GM12878 (cell line): ENCODE measurements around the gene TLL2. TPM values are rescaled to one million over a fixed set of nuclear protein-coding genes. Genes with fewer than 3 reads are reported as not detected.

Source experiments
- ATAC-seq: fragments of 200-7000 bp; cut with Tn5 transposase; 3 replicates; pipeline ENCODE4 v1.9.1; 2020; ENCODE audit warnings: mild to moderate bottlenecking, moderate library complexity
- BruUV-seq: library from RNA; stranded (reverse); fragments of 400-500 nt; replicated peaks from 2 replicates; lab custom pipeline; 2021; lab: Mats Ljungman, UMichigan
- CTCF ChIA-PET: fragments of 300-600 bp; sonication (Branson Sonifier 250); formaldehyde crosslinking; extraction: SDS; loops from one replicate; lab custom pipeline; 2021; ENCODE audit warnings: inconsistent platforms; lab: Yijun Ruan, JAX
- POLR2A ChIA-PET: fragments of 350-600 bp; formaldehyde crosslinking; extraction: SDS; loops from one replicate; lab custom pipeline; 2021; ENCODE audit warnings: inconsistent platforms; lab: Charles Lee
- RAD21 ChIA-PET: fragments of 300-600 bp; sonication (Branson Sonifier 250); formaldehyde crosslinking; loops from one replicate; lab custom pipeline; 2023; ENCODE audit warnings: antibody characterized with exemption; ENCODE audit not compliant: unreplicated experiment; lab: Charles Lee
- SMC1A ChIA-PET: fragments of 300-600 bp; sonication (Branson Sonifier 250); formaldehyde crosslinking; loops from one replicate; lab custom pipeline; 2023; ENCODE audit not compliant: unreplicated experiment, uncharacterized antibody; lab: Charles Lee
- DNase-seq: peaks from one replicate; pipeline ENCODE4 v3.0.0-alpha.2; 2011; ENCODE audit warnings: low read depth, low spot score
- FAIRE-seq: peaks from 3 replicates; lab custom pipeline; 2011; peaks lifted over from hg19 to GRCh38; lab: Jason Lieb, UNC
- H2AFZ ChIP-seq: 2 replicates; pipeline ENCODE4 v1.6.0; 2011; ENCODE audit warnings: low read depth, low read length, control low read depth; ENCODE audit not compliant: control insufficient read depth
- H3K27ac ChIP-seq: 2 replicates; pipeline ENCODE4 v1.5.1; 2011; ENCODE audit warnings: control low read depth; ENCODE audit not compliant: control insufficient read depth, insufficient read depth
- H3K27me3 ChIP-seq, 2 experiments: replicated peaks in 1 of 2; 2 replicates each; pipeline versions ENCODE4 v1.6.0 to v1.6.1; 2011; ENCODE audit warnings: low read length in 1 of 2; ENCODE audit not compliant: control insufficient read depth in 2 of 2, insufficient read depth in 2 of 2
- H3K36me3 ChIP-seq, 2 experiments: 2 replicates each; pipeline ENCODE4 v1.5.1; 2011; ENCODE audit warnings: low read length in 1 of 2; ENCODE audit not compliant: control insufficient read depth in 2 of 2, insufficient read depth in 2 of 2
- H3K4me1 ChIP-seq: 2 replicates; pipeline ENCODE4 v1.6.1; 2011; ENCODE audit warnings: mild to moderate bottlenecking, low read length, moderate library complexity, mixed read lengths; ENCODE audit not compliant: control insufficient read depth, insufficient read depth
- H3K4me2 ChIP-seq: 2 replicates; pipeline ENCODE4 v1.6.0; 2011; ENCODE audit warnings: control low read depth; ENCODE audit not compliant: control insufficient read depth, insufficient read depth
- H3K4me3 ChIP-seq: fragments of 200-600 bp; sonication (generic); 2 replicates; pipeline ENCODE4 v1.5.1; 2016
- H3K79me2 ChIP-seq: 2 replicates; pipeline ENCODE4 v1.6.0; 2011; ENCODE audit warnings: low read length; ENCODE audit not compliant: control insufficient read depth, insufficient read depth
- H3K9ac ChIP-seq: 2 replicates; pipeline ENCODE4 v1.8.0; 2011; ENCODE audit warnings: low read length, control low read depth, mixed read lengths; ENCODE audit not compliant: control insufficient read depth, insufficient read depth
- H3K9me3 ChIP-seq: replicated peaks from 3 replicates; pipeline ENCODE4 v1.5.1; 2011; ENCODE audit warnings: mild to moderate bottlenecking, low read length; ENCODE audit not compliant: control insufficient read depth, insufficient read depth
- H4K20me1 ChIP-seq: 2 replicates; pipeline ENCODE4 v1.6.0; 2011; ENCODE audit not compliant: control insufficient read depth, insufficient read depth
- ATF7 ChIP-seq: fragments of 450-650 bp; IDR thresholded peaks from 2 replicates; pipeline ENCODE4 v1.6.1; 2016; ENCODE audit warnings: low read depth, mild to moderate bottlenecking
- BHLHE40 ChIP-seq, 2 experiments: fragments of 450-650 bp in 1 of 2; IDR thresholded peaks; 2 replicates each; pipeline ENCODE4 v1.6.1; 2011 to 2017; ENCODE audit warnings: low read depth in 2 of 2, borderline replicate concordance in 1 of 2, improper control_type of control experiment in 1 of 2, low read length in 1 of 2, mild to moderate bottlenecking in 1 of 2
- FOXK2 ChIP-seq: fragments of 450-650 bp; IDR thresholded peaks from 2 replicates; pipeline ENCODE4 v1.6.1; 2017; ENCODE audit warnings: mild to moderate bottlenecking, moderate library complexity
- MTA2 ChIP-seq: fragments of 450-650 bp; IDR thresholded peaks from 2 replicates; pipeline ENCODE4 v1.6.1; 2016; ENCODE audit warnings: low read depth, mild to moderate bottlenecking, moderate library complexity
- RUNX3 ChIP-seq: IDR thresholded peaks from 2 replicates; pipeline ENCODE4 v1.6.1; 2012; ENCODE audit warnings: low read length, inconsistent platforms
- SMAD5 ChIP-seq: IDR thresholded peaks from 2 replicates; pipeline ENCODE4 v1.6.1; 2016; ENCODE audit warnings: antibody characterized with exemption, low read depth
- SMC3 ChIP-seq: IDR thresholded peaks from 2 replicates; pipeline ENCODE4 v1.6.1; 2011; ENCODE audit warnings: low read length, improper control_type of control experiment, borderline replicate concordance
- ZSCAN29 ChIP-seq: fragments of 450-650 bp; IDR thresholded peaks from 2 replicates; pipeline ENCODE4 v1.6.1; 2017; ENCODE audit warnings: mild to moderate bottlenecking, moderate library complexity
- WGBS: methylation state at CpG from one replicate; pipeline ENCODE4 v1.1.6; 2016; ENCODE audit warnings: low lambda C conversion rate; ENCODE audit not compliant: insufficient replicate concordance, insufficient coverage; ENCODE audit errors: missing lambda C conversion rate; 5-methylcytosine and 5-hydroxymethylcytosine counted together
- in situ Hi-C: fragments of 300-500 bp; cut with MboI; formaldehyde crosslinking; loops from 9 replicates; pipeline ENCODE4 v1.14.3; 2018; ENCODE audit warnings: mixed read lengths
- intact Hi-C: fragments of 100-400 bp; cut with micrococcal nuclease; formaldehyde crosslinking; loops from one replicate; pipeline ENCODE4 v1.14.2; 2022; ENCODE audit not compliant: unreplicated experiment
- polyA plus RNA-seq, 11 experiments: library from polyadenylated mRNA; depleted of rRNA in 4 of 11; unstranded in 6 of 11; stranded (reverse) in 5 of 11; fragments of >200 nt; fragmentation: Nextera tagmentation in 4 of 11; fragmentation: Illumina TruSeq in 1 of 11; extraction: Ambion mirVana in 4 of 11; extraction: Trizol in 1 of 11; gene quantifications; 1 replicate in 1 of 11; 2 replicates in 10 of 11; pipeline versions ENCODE4 v1.2.1 to v1.2.3, GENCODE V29; 2011 to 2016; ENCODE audit warnings: inconsistent platforms in 2 of 11, missing spikeins in 2 of 11, low read depth in 1 of 11
- total RNA-seq, 4 experiments: library from RNA; depleted of rRNA in 3 of 4; stranded (reverse); fragments of >200 nt in 3 of 4; fragmentation: Illumina TruSeq in 1 of 4; extraction: Trizol in 1 of 4; gene quantifications; 2 replicates each; pipeline versions ENCODE4 v1.2.1 to v1.2.3, GENCODE V29; 2013 to 2021
- TF ChIP-seq, protein P1 (sequence below): fragments of 450-650 bp; IDR thresholded peaks from 2 replicates; pipeline ENCODE4 v1.6.1; 2014; ENCODE audit warnings: mild to moderate bottlenecking
- TF ChIP-seq, protein P2 (sequence below): fragments of 150-350 bp; IDR thresholded peaks from 2 replicates; pipeline ENCODE4 v1.6.1; 2014; ENCODE audit warnings: mild to moderate bottlenecking, low read depth, low read length
- TF ChIP-seq, protein P3 (sequence below): IDR thresholded peaks from 2 replicates; pipeline ENCODE4 v1.6.1; 2012; ENCODE audit warnings: low read length, inconsistent platforms
- TF ChIP-seq, protein P4 (sequence below): fragments of 450-650 bp; IDR thresholded peaks from 2 replicates; pipeline ENCODE4 v1.6.1; 2016; ENCODE audit warnings: mild to moderate bottlenecking, moderate library complexity, borderline replicate concordance

Gene TLL2
- total and polyA plus RNA-seq, 10 of the 15 experiments (the other 5 are each of a cell fraction or from before 2014, with no cell fraction given): 0.02 to 2.1 (median 0.52) TPM

DNA sequence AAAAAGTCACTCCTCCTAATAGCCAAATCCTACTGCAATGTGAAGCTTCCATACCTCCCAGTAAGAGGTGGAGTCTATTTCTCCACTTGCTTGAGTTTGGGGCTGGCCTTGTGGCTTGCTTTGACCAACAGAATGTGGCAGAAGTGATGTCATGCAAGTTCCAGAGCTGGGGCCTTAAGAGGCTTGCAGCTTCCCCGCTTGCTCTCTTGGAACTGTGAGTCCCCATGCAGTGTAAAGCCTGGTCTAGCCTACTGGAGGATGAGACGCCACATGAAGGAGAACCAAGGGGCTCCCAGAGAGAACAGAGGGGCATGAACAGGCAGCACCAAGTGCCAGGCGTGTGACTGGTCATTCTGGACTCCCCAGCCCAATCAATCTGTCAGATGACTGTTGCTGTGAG lies 96.3 kb downstream of the TLL2 start:
- no peaks in the 10 kb centered on the region; a peak in 1 of 4 replicates for H3K27me3 ChIP-seq

More for the DNA sequence above, 96.3 kb downstream of the TLL2 start:
- ChIA-PET CTCF (interaction anchor here (0.6 to 2.5 kb wide), 5 partner anchors 10 to 96 kb away, joined by 3 to 7 read pairs (median 3); partner anchors contain the start of gene TLL2), RAD21 (interaction anchor here (1.3 to 1.4 kb wide), 3 partner anchors 10 to 50 kb away, joined by 3 to 5 read pairs (median 5); no protein-coding TSS in a partner anchor), POLR2A (no interaction called here), SMC1A (interaction anchor here (1.3 to 1.5 kb wide), 3 partner anchors 8 to 12 kb away, joined by 3 to 6 read pairs (median 5); no protein-coding TSS in a partner anchor)
- Histone ChIP-seq H3K4me1 (peaks cover 3% of the 10 kb centered on the region), H3K4me3 (no peak overlapping the region), H2AFZ (no peak overlapping the region), H3K79me2 (no peaks in the 10 kb centered on the region), H3K9ac (no peak overlapping the region), H4K20me1 (no peaks in the 10 kb centered on the region), H3K4me2 (no peak overlapping the region), H3K27ac (no peak overlapping the region), H3K36me3 (no peaks in the 10 kb centered on the region), H3K9me3 (no peaks in the 10 kb centered on the region)
- TF ChIP-seq, protein P1, sequence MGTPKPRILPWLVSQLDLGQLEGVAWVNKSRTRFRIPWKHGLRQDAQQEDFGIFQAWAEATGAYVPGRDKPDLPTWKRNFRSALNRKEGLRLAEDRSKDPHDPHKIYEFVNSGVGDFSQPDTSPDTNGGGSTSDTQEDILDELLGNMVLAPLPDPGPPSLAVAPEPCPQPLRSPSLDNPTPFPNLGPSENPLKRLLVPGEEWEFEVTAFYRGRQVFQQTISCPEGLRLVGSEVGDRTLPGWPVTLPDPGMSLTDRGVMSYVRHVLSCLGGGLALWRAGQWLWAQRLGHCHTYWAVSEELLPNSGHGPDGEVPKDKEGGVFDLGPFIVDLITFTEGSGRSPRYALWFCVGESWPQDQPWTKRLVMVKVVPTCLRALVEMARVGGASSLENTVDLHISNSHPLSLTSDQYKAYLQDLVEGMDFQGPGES: no peak
- TF ChIP-seq RUNX3 (peak; percentile 23; the same call in 1 of the 2 replicates), MTA2 (no peak), ZSCAN29 (no peak), BHLHE40 (IDR thresholded peaks at IDR 0.05; ENCODE audit: borderline replicate concordance in 1 of 2, low read depth in 2 of 2, low read length in 1 of 2) (no peak), FOXK2 (no peak), ATF7 (peak; percentile 71; the same call in 1 of the 2 replicates), SMC3 (no peak), SMAD5 (no peak)
- TF ChIP-seq, protein P2, sequence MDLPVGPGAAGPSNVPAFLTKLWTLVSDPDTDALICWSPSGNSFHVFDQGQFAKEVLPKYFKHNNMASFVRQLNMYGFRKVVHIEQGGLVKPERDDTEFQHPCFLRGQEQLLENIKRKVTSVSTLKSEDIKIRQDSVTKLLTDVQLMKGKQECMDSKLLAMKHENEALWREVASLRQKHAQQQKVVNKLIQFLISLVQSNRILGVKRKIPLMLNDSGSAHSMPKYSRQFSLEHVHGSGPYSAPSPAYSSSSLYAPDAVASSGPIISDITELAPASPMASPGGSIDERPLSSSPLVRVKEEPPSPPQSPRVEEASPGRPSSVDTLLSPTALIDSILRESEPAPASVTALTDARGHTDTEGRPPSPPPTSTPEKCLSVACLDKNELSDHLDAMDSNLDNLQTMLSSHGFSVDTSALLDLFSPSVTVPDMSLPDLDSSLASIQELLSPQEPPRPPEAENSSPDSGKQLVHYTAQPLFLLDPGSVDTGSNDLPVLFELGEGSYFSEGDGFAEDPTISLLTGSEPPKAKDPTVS: no peak
- TF ChIP-seq, protein P3, sequence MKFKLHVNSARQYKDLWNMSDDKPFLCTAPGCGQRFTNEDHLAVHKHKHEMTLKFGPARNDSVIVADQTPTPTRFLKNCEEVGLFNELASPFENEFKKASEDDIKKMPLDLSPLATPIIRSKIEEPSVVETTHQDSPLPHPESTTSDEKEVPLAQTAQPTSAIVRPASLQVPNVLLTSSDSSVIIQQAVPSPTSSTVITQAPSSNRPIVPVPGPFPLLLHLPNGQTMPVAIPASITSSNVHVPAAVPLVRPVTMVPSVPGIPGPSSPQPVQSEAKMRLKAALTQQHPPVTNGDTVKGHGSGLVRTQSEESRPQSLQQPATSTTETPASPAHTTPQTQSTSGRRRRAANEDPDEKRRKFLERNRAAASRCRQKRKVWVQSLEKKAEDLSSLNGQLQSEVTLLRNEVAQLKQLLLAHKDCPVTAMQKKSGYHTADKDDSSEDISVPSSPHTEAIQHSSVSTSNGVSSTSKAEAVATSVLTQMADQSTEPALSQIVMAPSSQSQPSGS: peak; percentile 26; the same call in 1 of the 2 replicates
- TF ChIP-seq, protein P4, sequence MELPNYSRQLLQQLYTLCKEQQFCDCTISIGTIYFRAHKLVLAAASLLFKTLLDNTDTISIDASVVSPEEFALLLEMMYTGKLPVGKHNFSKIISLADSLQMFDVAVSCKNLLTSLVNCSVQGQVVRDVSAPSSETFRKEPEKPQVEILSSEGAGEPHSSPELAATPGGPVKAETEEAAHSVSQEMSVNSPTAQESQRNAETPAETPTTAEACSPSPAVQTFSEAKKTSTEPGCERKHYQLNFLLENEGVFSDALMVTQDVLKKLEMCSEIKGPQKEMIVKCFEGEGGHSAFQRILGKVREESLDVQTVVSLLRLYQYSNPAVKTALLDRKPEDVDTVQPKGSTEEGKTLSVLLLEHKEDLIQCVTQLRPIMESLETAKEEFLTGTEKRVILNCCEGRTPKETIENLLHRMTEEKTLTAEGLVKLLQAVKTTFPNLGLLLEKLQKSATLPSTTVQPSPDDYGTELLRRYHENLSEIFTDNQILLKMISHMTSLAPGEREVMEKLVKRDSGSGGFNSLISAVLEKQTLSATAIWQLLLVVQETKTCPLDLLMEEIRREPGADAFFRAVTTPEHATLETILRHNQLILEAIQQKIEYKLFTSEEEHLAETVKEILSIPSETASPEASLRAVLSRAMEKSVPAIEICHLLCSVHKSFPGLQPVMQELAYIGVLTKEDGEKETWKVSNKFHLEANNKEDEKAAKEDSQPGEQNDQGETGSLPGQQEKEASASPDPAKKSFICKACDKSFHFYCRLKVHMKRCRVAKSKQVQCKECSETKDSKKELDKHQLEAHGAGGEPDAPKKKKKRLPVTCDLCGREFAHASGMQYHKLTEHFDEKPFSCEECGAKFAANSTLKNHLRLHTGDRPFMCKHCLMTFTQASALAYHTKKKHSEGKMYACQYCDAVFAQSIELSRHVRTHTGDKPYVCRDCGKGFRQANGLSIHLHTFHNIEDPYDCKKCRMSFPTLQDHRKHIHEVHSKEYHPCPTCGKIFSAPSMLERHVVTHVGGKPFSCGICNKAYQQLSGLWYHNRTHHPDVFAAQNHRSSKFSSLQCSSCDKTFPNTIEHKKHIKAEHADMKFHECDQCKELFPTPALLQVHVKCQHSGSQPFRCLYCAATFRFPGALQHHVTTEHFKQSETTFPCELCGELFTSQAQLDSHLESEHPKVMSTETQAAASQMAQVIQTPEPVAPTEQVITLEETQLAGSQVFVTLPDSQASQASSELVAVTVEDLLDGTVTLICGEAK: no peak
- ATAC-seq: peak; percentile 85
- no peak for FAIRE-seq
- 35% methylated on average over 3 of the region's 3 CpGs for WGBS
- BruUV-seq: no TSS peak
- DNase-seq: no peak
- in situ Hi-C loops (no loop called here), intact Hi-C loops (no loop called here)
